ENCODE measurements around the gene MPHOSPH8. TPM values are rescaled to one million over a fixed set of nuclear protein-coding genes. Genes with fewer than 3 reads are reported as not detected.

Gene MPHOSPH8
- total RNA-seq, 2 experiments from 2014 or later: 20.6 to 21.5 TPM

- peak overlapping the region; percentile 59 for H3K4me3 Mint-ChIP-seq
- H3K36me3 Mint-ChIP-seq (ENCODE audit: low read depth): peaks cover 8% of the 10 kb centered on the region
- peaks cover 4% of the 10 kb centered on the region for H3K4me1 Mint-ChIP-seq (ENCODE audit: low read depth)
- H3K27me3 Mint-ChIP-seq (ENCODE audit: low read depth): peaks cover 42% of the 10 kb centered on the region
- CTCF ChIA-PET: interaction anchor here (0.7 to 1.3 kb wide), 3 partner anchors 10 to 16 kb away, joined by 3 to 4 read pairs (median 4); no protein-coding TSS in a partner anchor
- H3K27ac Mint-ChIP-seq: no peak overlapping the region
- peak; percentile 49 for DNase-seq
- intact Hi-C loops (cut with micrococcal nuclease): loop anchor here (1.0 kb wide), 1 partner anchor 15 kb away; no protein-coding TSS in a partner anchor
- peaks cover 10% of the 10 kb centered on the region for H3K9me3 Mint-ChIP-seq
Measured at GRCh38 chr13:19601749-19602725, 31.4 kb upstream of the MPHOSPH8 start.

GRCh38 chr13:19604306-19604705 is 29.2 kb upstream of the MPHOSPH8 start:
- H3K4me3 Mint-ChIP-seq: no peak overlapping the region
- H3K27ac Mint-ChIP-seq: no peak overlapping the region
- intact Hi-C loops (cut with micrococcal nuclease): no loop called here
- peaks cover 31% of the 10 kb centered on the region for H3K27me3 Mint-ChIP-seq (ENCODE audit: low read depth)
- peaks cover 10% of the 10 kb centered on the region for H3K9me3 Mint-ChIP-seq
- DNase-seq: no peak
- H3K36me3 Mint-ChIP-seq (ENCODE audit: low read depth): peaks cover 8% of the 10 kb centered on the region
- H3K4me1 Mint-ChIP-seq (ENCODE audit: low read depth): peaks cover 4% of the 10 kb centered on the region
- CTCF ChIA-PET: interaction anchor here (0.6 kb wide), 1 partner anchor 50 kb away, joined by 3 read pairs; no protein-coding TSS in a partner anchor

GRCh38 chr13:19605161-19605955 is 28.1 kb upstream of the MPHOSPH8 start:
- CTCF ChIA-PET: interaction anchor here (0.6 to 1.0 kb wide), 3 partner anchors 27 to 537 kb away, joined by 3 read pairs; no protein-coding TSS in a partner anchor
- Mint-ChIP-seq H3K9me3 (peaks cover 10% of the 10 kb centered on the region), H3K4me1 (ENCODE audit: low read depth) (peaks cover 4% of the 10 kb centered on the region), H3K27me3 (ENCODE audit: low read depth) (peaks cover 27% of the 10 kb centered on the region), H3K36me3 (ENCODE audit: low read depth) (peaks cover 8% of the 10 kb centered on the region), H3K4me3 (no peak overlapping the region), H3K27ac (no peak overlapping the region)
- no peak for DNase-seq
- intact Hi-C loops (cut with micrococcal nuclease): no loop called here

GRCh38 chr13:19606152-19606551 is 27.3 kb upstream of the MPHOSPH8 start:
- peaks cover 10% of the 10 kb centered on the region for H3K9me3 Mint-ChIP-seq
- CTCF ChIA-PET: no interaction called here
- peaks cover 27% of the 10 kb centered on the region for H3K27me3 Mint-ChIP-seq (ENCODE audit: low read depth)
- H3K4me3 Mint-ChIP-seq: no peak overlapping the region
- H3K36me3 Mint-ChIP-seq (ENCODE audit: low read depth): peaks cover 8% of the 10 kb centered on the region
- H3K4me1 Mint-ChIP-seq (ENCODE audit: low read depth): peaks cover 4% of the 10 kb centered on the region
- no peak for DNase-seq
- intact Hi-C loops (cut with micrococcal nuclease): no loop called here
- H3K27ac Mint-ChIP-seq: no peak overlapping the region

- DNase-seq: no peak
- Mint-ChIP-seq H3K9me3 (peaks cover 10% of the 10 kb centered on the region), H3K4me1 (ENCODE audit: low read depth) (peaks cover 4% of the 10 kb centered on the region), H3K4me3 (no peak overlapping the region), H3K27me3 (ENCODE audit: low read depth) (peaks cover 27% of the 10 kb centered on the region), H3K27ac (no peak overlapping the region), H3K36me3 (ENCODE audit: low read depth) (peaks cover 8% of the 10 kb centered on the region)
- intact Hi-C loops (cut with micrococcal nuclease): no loop called here
- CTCF ChIA-PET: no interaction called here
Measured at GRCh38 chr13:19606737-19607136, 26.7 kb upstream of the MPHOSPH8 start.

- peaks cover 3% of the 10 kb centered on the region for H3K4me1 Mint-ChIP-seq (ENCODE audit: low read depth)
- peaks cover 25% of the 10 kb centered on the region for H3K27me3 Mint-ChIP-seq (ENCODE audit: low read depth)
- H3K36me3 Mint-ChIP-seq (ENCODE audit: low read depth): peaks cover 8% of the 10 kb centered on the region
- no peak overlapping the region for H3K4me3 Mint-ChIP-seq
- H3K27ac Mint-ChIP-seq: no peak overlapping the region
- H3K9me3 Mint-ChIP-seq: peaks cover 10% of the 10 kb centered on the region
- no peak for DNase-seq
- intact Hi-C loops (cut with micrococcal nuclease): no loop called here
- CTCF ChIA-PET: no interaction called here
Measured at GRCh38 chr13:19607523-19608078, 25.9 kb upstream of the MPHOSPH8 start.

- H3K36me3 Mint-ChIP-seq (ENCODE audit: low read depth): peaks cover 5% of the 10 kb centered on the region
- peaks cover 6% of the 10 kb centered on the region for H3K9me3 Mint-ChIP-seq
- H3K27ac Mint-ChIP-seq: no peak overlapping the region
- H3K4me1 Mint-ChIP-seq (ENCODE audit: low read depth): no peaks in the 10 kb centered on the region
- H3K27me3 Mint-ChIP-seq (ENCODE audit: low read depth): peaks cover 15% of the 10 kb centered on the region
- CTCF ChIA-PET: interaction anchor here (1.0 to 1.5 kb wide), 3 partner anchors 8 to 269 kb away, joined by 3 to 6 read pairs (median 4); no protein-coding TSS in a partner anchor
- intact Hi-C loops (cut with micrococcal nuclease): no loop called here
- H3K4me3 Mint-ChIP-seq: no peak overlapping the region
- DNase-seq: peak; percentile 29
Measured at GRCh38 chr13:19618977-19619376, 14.5 kb upstream of the MPHOSPH8 start.

GRCh38 chr13:19622193-19622592 is 11.3 kb upstream of the MPHOSPH8 start:
- Mint-ChIP-seq H3K36me3 (ENCODE audit: low read depth) (peaks cover 5% of the 10 kb centered on the region), H3K27me3 (ENCODE audit: low read depth) (peaks cover 19% of the 10 kb centered on the region), H3K4me3 (no peak overlapping the region), H3K4me1 (ENCODE audit: low read depth) (no peaks in the 10 kb centered on the region), H3K9me3 (peaks cover 6% of the 10 kb centered on the region), H3K27ac (no peak overlapping the region)
- no peak for DNase-seq
- CTCF ChIA-PET: no interaction called here
- intact Hi-C loops (cut with micrococcal nuclease): no loop called here

GRCh38 chr13:19624265-19624664 is 9.2 kb upstream of the MPHOSPH8 start:
- no peak overlapping the region for H3K4me3 Mint-ChIP-seq
- H3K27ac Mint-ChIP-seq: no peak overlapping the region
- H3K27me3 Mint-ChIP-seq (ENCODE audit: low read depth): peaks cover 11% of the 10 kb centered on the region
- H3K36me3 Mint-ChIP-seq (ENCODE audit: low read depth): no peaks in the 10 kb centered on the region
- DNase-seq: no peak
- H3K4me1 Mint-ChIP-seq (ENCODE audit: low read depth): no peaks in the 10 kb centered on the region
- intact Hi-C loops (cut with micrococcal nuclease): no loop called here
- H3K9me3 Mint-ChIP-seq: no peaks in the 10 kb centered on the region
- CTCF ChIA-PET: no interaction called here

GRCh38 chr13:19632915-19633478 is 462 bp upstream of the MPHOSPH8 start:
- peaks cover 28% of the 10 kb centered on the region for H3K4me1 Mint-ChIP-seq (ENCODE audit: low read depth)
- peak overlapping the region; percentile 100 for H3K4me3 Mint-ChIP-seq
- no peaks in the 10 kb centered on the region for H3K27me3 Mint-ChIP-seq (ENCODE audit: low read depth)
- CTCF ChIA-PET: interaction anchor here (0.6 to 2.1 kb wide), 5 partner anchors 28 to 375 kb away, joined by 3 to 6 read pairs (median 4); no protein-coding TSS in a partner anchor
- intact Hi-C loops (cut with micrococcal nuclease): loop anchor here (1.0 to 5.0 kb wide), 7 partner anchors 46 to 1969 kb away; partner anchors contain the start of genes MICU2 and ZMYM5
- no peak for DNase-seq
- H3K9me3 Mint-ChIP-seq: peaks cover 3% of the 10 kb centered on the region
- H3K36me3 Mint-ChIP-seq (ENCODE audit: low read depth): peaks cover 11% of the 10 kb centered on the region
- H3K27ac Mint-ChIP-seq: peak overlapping the region; percentile 98

- peaks cover 3% of the 10 kb centered on the region for H3K9me3 Mint-ChIP-seq
- H3K27ac Mint-ChIP-seq: peak overlapping the region; percentile 98
- intact Hi-C loops (cut with micrococcal nuclease): loop anchor here (5.0 kb wide), 2 partner anchors 78 to 1968 kb away; partner anchors contain the start of gene MICU2
- H3K36me3 Mint-ChIP-seq (ENCODE audit: low read depth): peaks cover 15% of the 10 kb centered on the region
- H3K4me3 Mint-ChIP-seq: peak overlapping the region; percentile 100
- H3K27me3 Mint-ChIP-seq (ENCODE audit: low read depth): no peaks in the 10 kb centered on the region
- CTCF ChIA-PET: interaction anchor here (0.6 to 2.1 kb wide), 3 partner anchors 46 to 195 kb away, joined by 3 to 5 read pairs (median 4); no protein-coding TSS in a partner anchor
- DNase-seq: no peak
- H3K4me1 Mint-ChIP-seq (ENCODE audit: low read depth): peaks cover 35% of the 10 kb centered on the region
Measured at GRCh38 chr13:19634256-19634740, 839 bp downstream of the MPHOSPH8 start.
